C4-2B (cell line): ENCODE data around the gene DNAAF8.

Source experiments
- H3K27ac ChIP-seq: fragments of 450-650 bp; 2 replicates; pipeline ENCODE4 v1.5.1; 2017
- ZFX ChIP-seq: fragments of 450-650 bp; IDR thresholded peaks from 2 replicates; pipeline ENCODE4 v1.6.1; 2017
- TF ChIP-seq, protein P1 (sequence below): fragments of 450-650 bp; conservative IDR thresholded peaks from 2 replicates; pipeline ENCODE4 v1.5.1; 2017; ENCODE audit warnings: mild to moderate bottlenecking

DNAAF8 gene

DNA sequence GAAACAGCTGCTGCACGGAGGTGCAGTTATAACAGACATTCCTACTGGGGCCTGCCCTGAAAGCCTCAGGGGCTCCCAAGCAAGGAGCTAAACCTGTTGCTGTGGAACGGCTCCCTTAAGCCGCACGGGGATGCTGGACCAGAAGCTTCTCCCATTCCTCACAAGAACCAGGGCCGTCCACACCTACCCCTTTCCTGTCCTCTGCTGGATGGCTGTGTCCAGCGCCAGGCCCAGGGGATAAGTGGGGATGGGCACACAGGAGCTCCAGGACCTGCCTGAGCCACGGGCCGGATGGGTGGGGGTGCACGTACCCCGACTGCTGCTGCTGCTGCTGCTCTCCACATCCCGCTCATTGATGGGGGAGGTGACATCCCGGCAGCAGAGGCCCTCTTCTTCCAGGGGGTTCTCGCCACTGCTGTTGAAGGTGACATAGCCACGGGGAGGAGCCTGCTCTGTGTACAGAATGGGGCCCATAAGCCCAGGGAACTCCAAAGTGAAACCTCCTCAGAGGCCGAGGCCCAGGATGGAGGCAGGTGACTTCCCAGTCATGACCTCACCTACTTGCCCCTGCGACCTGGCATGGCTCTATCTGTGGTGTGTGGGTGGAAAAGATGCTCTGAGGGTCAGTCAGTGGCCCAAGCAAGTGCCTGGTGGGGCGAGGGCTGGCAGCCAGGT is 32.4 kb upstream of the DNAAF8 start:
- no peak for TF ChIP-seq ZFX
- TF ChIP-seq, protein P1, sequence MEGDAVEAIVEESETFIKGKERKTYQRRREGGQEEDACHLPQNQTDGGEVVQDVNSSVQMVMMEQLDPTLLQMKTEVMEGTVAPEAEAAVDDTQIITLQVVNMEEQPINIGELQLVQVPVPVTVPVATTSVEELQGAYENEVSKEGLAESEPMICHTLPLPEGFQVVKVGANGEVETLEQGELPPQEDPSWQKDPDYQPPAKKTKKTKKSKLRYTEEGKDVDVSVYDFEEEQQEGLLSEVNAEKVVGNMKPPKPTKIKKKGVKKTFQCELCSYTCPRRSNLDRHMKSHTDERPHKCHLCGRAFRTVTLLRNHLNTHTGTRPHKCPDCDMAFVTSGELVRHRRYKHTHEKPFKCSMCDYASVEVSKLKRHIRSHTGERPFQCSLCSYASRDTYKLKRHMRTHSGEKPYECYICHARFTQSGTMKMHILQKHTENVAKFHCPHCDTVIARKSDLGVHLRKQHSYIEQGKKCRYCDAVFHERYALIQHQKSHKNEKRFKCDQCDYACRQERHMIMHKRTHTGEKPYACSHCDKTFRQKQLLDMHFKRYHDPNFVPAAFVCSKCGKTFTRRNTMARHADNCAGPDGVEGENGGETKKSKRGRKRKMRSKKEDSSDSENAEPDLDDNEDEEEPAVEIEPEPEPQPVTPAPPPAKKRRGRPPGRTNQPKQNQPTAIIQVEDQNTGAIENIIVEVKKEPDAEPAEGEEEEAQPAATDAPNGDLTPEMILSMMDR, result no peak
- H3K27ac ChIP-seq, result no peak overlapping the region

DNA sequence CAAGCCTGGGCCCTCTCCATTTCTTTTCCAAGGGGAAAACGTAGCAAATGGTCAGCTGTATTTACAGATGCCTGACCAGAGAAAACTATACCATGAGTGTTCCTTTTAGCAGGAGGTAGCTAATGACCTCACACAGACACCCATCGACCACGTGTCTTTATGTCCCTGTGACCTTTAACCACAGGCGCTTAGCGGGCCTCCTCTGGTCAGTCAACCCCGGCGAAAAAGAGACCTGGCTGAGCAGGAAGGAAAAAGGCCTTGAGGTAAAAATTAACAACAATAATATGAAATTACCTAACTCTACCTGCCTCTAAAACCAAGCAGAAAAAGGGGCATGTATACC is 31.9 kb upstream of the DNAAF8 start:
- H3K27ac ChIP-seq, result no peak overlapping the region
- TF ChIP-seq, protein P1, result no peak
- TF ChIP-seq ZFX, result no peak

DNA sequence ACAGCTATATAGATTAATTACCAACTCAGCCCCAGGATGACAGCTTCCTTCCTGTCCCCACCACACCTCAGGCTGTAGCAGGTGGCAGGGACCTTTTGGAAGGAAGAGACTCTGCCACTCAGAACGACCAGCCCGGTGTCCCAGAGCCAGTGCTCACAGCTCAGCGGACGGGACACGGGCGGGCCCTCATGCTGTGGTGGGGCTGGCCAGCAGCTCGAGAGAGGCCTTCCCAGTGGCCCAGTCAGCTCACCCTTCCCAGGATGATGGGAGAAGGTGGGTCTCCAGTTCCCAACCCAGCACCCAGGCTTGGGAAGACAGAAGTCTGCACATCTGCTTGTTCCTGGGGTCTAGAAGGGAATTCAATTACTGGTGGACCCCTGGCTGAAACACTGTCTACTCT is 30.4 kb upstream of the DNAAF8 start:
- H3K27ac ChIP-seq, result no peak overlapping the region
- TF ChIP-seq, protein P1, result no peak
- no peak for TF ChIP-seq ZFX

DNA sequence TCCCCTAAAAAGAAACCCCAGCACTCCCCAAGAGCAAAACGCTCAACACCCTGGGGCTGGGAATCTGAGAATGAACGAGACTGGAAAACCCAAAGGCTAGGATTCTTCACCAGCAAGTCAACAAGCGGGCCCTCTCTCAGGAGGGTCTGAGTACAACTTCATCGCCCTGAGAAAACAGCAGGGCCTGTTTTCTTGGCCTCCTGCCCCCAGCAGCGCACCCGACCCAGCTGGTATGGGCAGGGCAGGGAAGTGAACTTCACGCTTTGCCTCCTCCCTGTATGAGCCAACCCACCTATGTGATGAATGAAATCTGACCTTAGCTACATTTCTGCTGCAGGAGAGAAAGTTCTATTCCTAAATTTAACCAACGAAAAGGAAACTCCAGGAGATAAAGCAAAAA is 29.8 kb upstream of the DNAAF8 start:
- TF ChIP-seq, protein P1, result no peak
- no peak for TF ChIP-seq ZFX
- H3K27ac ChIP-seq, result no peak overlapping the region

DNA sequence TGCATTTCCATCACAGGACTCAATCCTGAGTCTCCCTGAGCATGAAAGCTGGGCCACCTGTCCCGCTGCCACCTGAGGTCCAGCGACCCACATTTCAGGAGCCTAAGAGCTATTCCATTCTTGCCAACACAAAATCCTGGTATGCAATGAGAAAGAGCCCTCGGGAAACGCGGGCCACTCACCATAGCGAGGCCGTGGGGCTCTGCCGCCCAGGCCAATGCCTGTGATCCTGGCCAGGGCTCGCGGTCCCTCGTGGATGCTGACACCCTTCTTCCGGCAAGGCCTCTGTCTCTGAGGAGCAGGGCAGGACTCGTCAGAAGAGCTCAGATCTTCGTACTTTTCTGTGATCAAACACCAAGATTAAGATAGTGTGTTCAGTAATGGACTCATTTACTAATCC is 29.4 kb upstream of the DNAAF8 start:
- no peak for TF ChIP-seq ZFX
- TF ChIP-seq, protein P1, result no peak
- no peak overlapping the region for H3K27ac ChIP-seq

DNA sequence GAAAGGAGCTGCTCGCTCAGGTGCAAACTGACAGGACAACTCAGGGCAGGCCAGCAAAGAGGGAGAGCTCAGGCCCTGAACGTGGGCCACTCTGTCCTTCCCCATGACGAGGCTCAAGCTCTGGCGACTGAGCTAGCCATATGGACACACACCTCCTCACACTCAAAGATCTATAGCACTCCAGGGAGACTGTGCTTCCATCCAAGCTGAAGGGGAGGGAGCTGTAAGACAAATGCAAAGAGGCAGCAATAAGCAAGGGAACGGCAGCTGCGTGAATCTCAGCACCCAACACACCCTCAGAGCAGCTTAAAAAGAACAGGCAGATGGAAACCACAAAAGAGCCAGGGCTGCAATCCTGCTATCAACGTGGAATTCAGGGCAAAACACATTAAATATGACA is 27.5 kb upstream of the DNAAF8 start:
- TF ChIP-seq ZFX, result no peak
- TF ChIP-seq, protein P1, result no peak
- no peak overlapping the region for H3K27ac ChIP-seq

DNA sequence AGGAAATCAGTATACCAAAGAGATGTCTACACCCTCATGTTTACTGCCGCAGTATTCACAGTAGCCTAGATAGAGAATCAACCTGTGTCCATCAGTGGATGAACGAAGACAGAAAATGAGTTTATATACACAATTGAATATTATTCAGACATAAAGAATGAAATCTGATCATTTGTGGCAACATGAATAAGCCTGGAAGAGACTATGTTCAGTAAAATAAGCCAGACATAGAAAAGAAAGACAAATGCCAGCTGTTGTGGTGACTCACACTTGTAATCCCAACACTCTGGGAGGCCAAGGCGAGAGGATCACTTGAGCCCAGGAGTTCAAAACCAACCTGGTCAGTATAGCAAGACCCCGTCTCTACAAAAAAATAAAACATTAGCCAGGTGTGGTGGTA is 24.9 kb upstream of the DNAAF8 start:
- H3K27ac ChIP-seq, result no peak overlapping the region
- TF ChIP-seq ZFX, result no peak
- TF ChIP-seq, protein P1, result no peak
